ENCODE results near the gene PREB. TPM values are rescaled to one million over a fixed set of nuclear protein-coding genes. Genes with fewer than 3 reads are reported as not detected.
A peak's percentile ranks its signal among the peaks of the same experiment; 100 is the strongest.

The PREB gene
- total and polyA plus RNA-seq, 2 of the 13 experiments (the other 11 are each of a cell fraction or from before 2014, with no cell fraction given) = 112 to 192 TPM

- TF ChIP-seq E2F1 (CRISPR knock-in tag; IDR thresholded peaks at IDR 0.05) (no peak), DNMT3B (CRISPR knock-in tag; conservative IDR thresholded peaks at IDR 0.05) (peak; percentile 90), ZNF720 (CRISPR knock-in tag; IDR thresholded peaks at IDR 0.05) (no peak), NR0B2 (CRISPR knock-in tag; IDR thresholded peaks at IDR 0.05) (no peak), KDM6A (CRISPR knock-in tag; IDR thresholded peaks at IDR 0.05; ENCODE audit: low read depth) (peak; percentile 94), HNF4A (CRISPR knock-in tag; IDR thresholded peaks at IDR 0.05) (peak; percentile 97), HMGA1 (CRISPR knock-in tag; conservative IDR thresholded peaks at IDR 0.05) (no peak), AGO1 (IDR thresholded peaks at IDR 0.05; ENCODE audit: low read depth, low read length, poor library complexity, severe bottlenecking) (no peak), KAT2B (IDR thresholded peaks at IDR 0.05; ENCODE audit: borderline replicate concordance, low read depth, low read length) (peak; percentile 64; the same call in 1 of the 2 replicates), ZNF276 (CRISPR knock-in tag; IDR thresholded peaks at IDR 0.05; ENCODE audit: low read depth) (no peak), ZNF124 (CRISPR knock-in tag; IDR thresholded peaks at IDR 0.05) (peak; percentile 44; the same call in 1 of the 2 replicates), ZNF512 (CRISPR knock-in tag; IDR thresholded peaks at IDR 0.05) (no peak), ZNF704 (CRISPR knock-in tag; IDR thresholded peaks at IDR 0.05; ENCODE audit: borderline replicate concordance) (no peak), MYC (CRISPR knock-in tag; IDR thresholded peaks at IDR 0.05; ENCODE audit: borderline replicate concordance) (peak; percentile 84; the same call in 1 of the 2 replicates), ZNF572 (CRISPR knock-in tag; IDR thresholded peaks at IDR 0.05) (no peak), ZNF577 (CRISPR knock-in tag; IDR thresholded peaks at IDR 0.05; ENCODE audit: borderline replicate concordance, low read depth) (no peak), PLRG1 (conservative IDR thresholded peaks at IDR 0.05) (no peak), PPARG (CRISPR knock-in tag; conservative IDR thresholded peaks at IDR 0.05) (peak; percentile 92), KLF11 (CRISPR knock-in tag; IDR thresholded peaks at IDR 0.05) (no peak), ZNF383 (CRISPR knock-in tag; IDR thresholded peaks at IDR 0.05; ENCODE audit: borderline replicate concordance) (no peak), ARHGAP35 (CRISPR knock-in tag; IDR thresholded peaks at IDR 0.05; ENCODE audit: borderline replicate concordance) (0 out of 2 replicates have a peak, but pooled peaks have one; percentile 13)
Measured at GRCh38 chr2:27177441-27178351, 43.3 kb upstream of the PREB start (continued).

All from HepG2 (cell line).